HEK293T (cell line): ENCODE data around the gene RRAS2.

Experiments used
- ARNT ChIP-seq: fragments of 450-650 bp; IDR thresholded peaks from 2 replicates; pipeline ENCODE4 v1.6.1; 2017; ENCODE audit warnings: mild to moderate bottlenecking
- BHLHE40 ChIP-seq: fragments of 450-650 bp; IDR thresholded peaks from 2 replicates; pipeline ENCODE4 v1.6.1; 2016; ENCODE audit warnings: mild to moderate bottlenecking, moderate library complexity, borderline replicate concordance
- ELF4 ChIP-seq: fragments of 450-650 bp; IDR thresholded peaks from 2 replicates; pipeline ENCODE4 v1.6.1; 2017; ENCODE audit warnings: antibody characterized with exemption
- FOXA1 ChIP-seq: fragments of 450-650 bp; IDR thresholded peaks from 2 replicates; pipeline ENCODE4 v1.6.1; 2016; ENCODE audit warnings: mild to moderate bottlenecking
- FOXM1 ChIP-seq: fragments of 450-650 bp; IDR thresholded peaks from 2 replicates; pipeline ENCODE4 v1.6.1; 2017; ENCODE audit warnings: mild to moderate bottlenecking, borderline replicate concordance
- L3MBTL2 ChIP-seq: fragments of 450-650 bp; conservative IDR thresholded peaks from 2 replicates; pipeline ENCODE4 v1.6.1; 2016; ENCODE audit warnings: mild to moderate bottlenecking
- SP1 ChIP-seq: fragments of 450-650 bp; IDR thresholded peaks from 2 replicates; pipeline ENCODE4 v1.6.1; 2017
- SUZ12 ChIP-seq: fragments of 450-650 bp; IDR thresholded peaks from 2 replicates; pipeline ENCODE4 v1.6.1; 2016; ENCODE audit warnings: mild to moderate bottlenecking
- TARDBP ChIP-seq: fragments of 450-650 bp; IDR thresholded peaks from 2 replicates; pipeline ENCODE4 v1.6.1; 2016
- TF ChIP-seq, protein P1 (sequence below): fragments of 450-650 bp; IDR thresholded peaks from 2 replicates; pipeline ENCODE4 v1.6.1; 2016

DNA sequence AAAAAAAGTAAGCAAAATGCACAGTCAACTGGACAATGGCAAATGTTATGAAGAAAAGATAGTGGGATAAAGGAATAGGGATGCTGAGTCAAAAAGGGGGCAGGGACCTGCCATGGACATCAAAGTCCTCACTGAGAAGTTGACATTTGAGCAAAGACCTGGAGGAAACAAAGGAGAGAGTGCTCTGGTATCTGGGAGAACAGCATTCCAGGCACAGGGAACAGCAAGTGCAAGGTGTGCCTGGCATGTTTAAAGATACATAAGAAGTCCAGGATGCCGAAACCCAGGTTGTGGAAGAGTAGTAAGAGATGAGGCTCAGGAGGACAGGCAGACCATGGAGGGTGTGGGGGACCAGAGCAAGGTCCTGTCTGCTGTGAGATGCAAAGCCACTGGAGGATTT is 123.3 kb downstream of the RRAS2 start:
- TF ChIP-seq, protein P1, sequence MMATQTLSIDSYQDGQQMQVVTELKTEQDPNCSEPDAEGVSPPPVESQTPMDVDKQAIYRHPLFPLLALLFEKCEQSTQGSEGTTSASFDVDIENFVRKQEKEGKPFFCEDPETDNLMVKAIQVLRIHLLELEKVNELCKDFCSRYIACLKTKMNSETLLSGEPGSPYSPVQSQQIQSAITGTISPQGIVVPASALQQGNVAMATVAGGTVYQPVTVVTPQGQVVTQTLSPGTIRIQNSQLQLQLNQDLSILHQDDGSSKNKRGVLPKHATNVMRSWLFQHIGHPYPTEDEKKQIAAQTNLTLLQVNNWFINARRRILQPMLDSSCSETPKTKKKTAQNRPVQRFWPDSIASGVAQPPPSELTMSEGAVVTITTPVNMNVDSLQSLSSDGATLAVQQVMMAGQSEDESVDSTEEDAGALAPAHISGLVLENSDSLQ, result no peak
- TF ChIP-seq BHLHE40 (no peak), FOXM1 (no peak), ARNT (no peak), L3MBTL2 (no peak), ELF4 (no peak), TARDBP (no peak), SUZ12 (no peak), FOXA1 (no peak), SP1 (no peak)
